ENCODE results near the gene MB21D2. TPM values are rescaled to one million over a fixed set of nuclear protein-coding genes. Genes with fewer than 3 reads are reported as not detected.

MB21D2 gene
- total RNA-seq, 1 donor from 2014 or later = 15.1 TPM

GRCh38 chr3:192841428-192841827 is 76.2 kb downstream of the MB21D2 start:
- Mint-ChIP-seq H3K4me1 (peaks cover 25% of the 10 kb centered on the region), H3K27ac (no peak overlapping the region), H3K9me3 (peaks cover 3% of the 10 kb centered on the region), H3K27me3 (ENCODE audit: insufficient read depth, low read depth) (peaks cover 4% of the 10 kb centered on the region), H3K36me3 (no peaks in the 10 kb centered on the region), H3K4me3 (no peak overlapping the region)
- Histone ChIP-seq H3F3A (ENCODE audit: low read depth) (no peaks in the 10 kb centered on the region), H3K4me3 (no peak overlapping the region), H3K79me2 (ENCODE audit: low read depth) (peaks cover 4% of the 10 kb centered on the region), H3K9ac (no peak overlapping the region), H3K9me3 (ENCODE audit: low read depth) (no peaks in the 10 kb centered on the region), H3K27me3 (no peaks in the 10 kb centered on the region), H4K20me1 (ENCODE audit: low read depth) (no peaks in the 10 kb centered on the region), H2AFZ (replicated peaks) (no peak overlapping the region), H3K36me3 (no peaks in the 10 kb centered on the region), H3K4me2 (no peak overlapping the region), H3K4me1 (peaks cover 3% of the 10 kb centered on the region), H3K27ac (no peak overlapping the region)
- no peak for DNase-seq (ENCODE audit: low spot score)
- TF ChIP-seq EZH2phosphoT487 (IDR thresholded peaks at IDR 0.05) (no peak), EZH2 (IDR thresholded peaks at IDR 0.05) (no peak)
- TF ChIP-seq, protein P1, sequence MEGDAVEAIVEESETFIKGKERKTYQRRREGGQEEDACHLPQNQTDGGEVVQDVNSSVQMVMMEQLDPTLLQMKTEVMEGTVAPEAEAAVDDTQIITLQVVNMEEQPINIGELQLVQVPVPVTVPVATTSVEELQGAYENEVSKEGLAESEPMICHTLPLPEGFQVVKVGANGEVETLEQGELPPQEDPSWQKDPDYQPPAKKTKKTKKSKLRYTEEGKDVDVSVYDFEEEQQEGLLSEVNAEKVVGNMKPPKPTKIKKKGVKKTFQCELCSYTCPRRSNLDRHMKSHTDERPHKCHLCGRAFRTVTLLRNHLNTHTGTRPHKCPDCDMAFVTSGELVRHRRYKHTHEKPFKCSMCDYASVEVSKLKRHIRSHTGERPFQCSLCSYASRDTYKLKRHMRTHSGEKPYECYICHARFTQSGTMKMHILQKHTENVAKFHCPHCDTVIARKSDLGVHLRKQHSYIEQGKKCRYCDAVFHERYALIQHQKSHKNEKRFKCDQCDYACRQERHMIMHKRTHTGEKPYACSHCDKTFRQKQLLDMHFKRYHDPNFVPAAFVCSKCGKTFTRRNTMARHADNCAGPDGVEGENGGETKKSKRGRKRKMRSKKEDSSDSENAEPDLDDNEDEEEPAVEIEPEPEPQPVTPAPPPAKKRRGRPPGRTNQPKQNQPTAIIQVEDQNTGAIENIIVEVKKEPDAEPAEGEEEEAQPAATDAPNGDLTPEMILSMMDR (IDR thresholded peaks at IDR 0.05) = no peak

DNA sequence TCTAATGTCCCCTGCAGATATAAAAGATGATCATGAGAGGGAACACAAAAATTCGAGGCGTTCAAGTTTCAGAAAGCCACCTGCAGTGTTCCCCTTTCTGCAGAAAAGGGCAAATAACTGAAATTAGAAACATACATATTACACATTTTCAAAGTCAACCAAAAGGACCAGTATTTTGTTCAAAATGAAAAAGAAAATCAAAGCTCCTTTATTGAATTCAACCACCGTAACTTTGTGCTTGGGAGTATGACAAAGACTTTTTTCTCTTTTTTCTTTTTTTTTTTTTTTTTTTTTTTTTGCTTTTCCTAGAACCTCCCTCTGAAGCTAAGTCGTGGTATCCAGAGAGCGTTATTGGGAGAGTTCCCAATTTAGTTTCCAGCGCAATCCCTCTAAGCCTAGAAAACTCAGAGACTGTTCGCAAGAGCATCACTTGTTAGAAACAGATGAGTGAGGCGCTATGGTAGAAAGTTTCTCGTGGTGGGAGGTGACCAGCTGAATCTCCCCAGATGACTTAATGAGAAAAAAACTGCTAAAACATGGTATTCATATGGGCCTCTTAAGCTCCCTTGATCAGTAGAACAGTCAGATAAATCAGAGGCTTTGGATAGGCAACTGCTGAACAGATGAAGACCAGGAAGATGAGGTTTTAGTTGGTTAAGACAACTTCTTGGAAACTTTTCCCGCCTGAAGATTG is 77.4 kb downstream of the MB21D2 start:
- peaks cover 4% of the 10 kb centered on the region for H3K79me2 ChIP-seq (ENCODE audit: low read depth)
- H3F3A ChIP-seq (ENCODE audit: low read depth) = no peaks in the 10 kb centered on the region
- no peak overlapping the region for H3K9ac ChIP-seq
- peaks cover 28% of the 10 kb centered on the region for H3K4me1 Mint-ChIP-seq
- no peak for DNase-seq (ENCODE audit: low spot score)
- H3K9me3 Mint-ChIP-seq = peaks cover 6% of the 10 kb centered on the region
- no peaks in the 10 kb centered on the region for H3K27me3 ChIP-seq
- no peak overlapping the region for H3K4me3 Mint-ChIP-seq
- H3K27me3 Mint-ChIP-seq (ENCODE audit: insufficient read depth, low read depth) = peaks cover 4% of the 10 kb centered on the region
- H3K4me1 ChIP-seq = peaks cover 3% of the 10 kb centered on the region
- H4K20me1 ChIP-seq (ENCODE audit: low read depth) = no peaks in the 10 kb centered on the region
- no peak overlapping the region for H3K4me3 ChIP-seq
- H3K27ac Mint-ChIP-seq = no peak overlapping the region
- H2AFZ ChIP-seq (replicated peaks) = no peak overlapping the region
- H3K27ac ChIP-seq = no peak overlapping the region
- no peak overlapping the region for H3K4me2 ChIP-seq
- TF ChIP-seq EZH2phosphoT487 (IDR thresholded peaks at IDR 0.05) (no peak), EZH2 (IDR thresholded peaks at IDR 0.05) (no peak)
- TF ChIP-seq, protein P1 (IDR thresholded peaks at IDR 0.05) = no peak
- H3K36me3 Mint-ChIP-seq = no peaks in the 10 kb centered on the region
- no peaks in the 10 kb centered on the region for H3K36me3 ChIP-seq
- no peaks in the 10 kb centered on the region for H3K9me3 ChIP-seq (ENCODE audit: low read depth)

DNA sequence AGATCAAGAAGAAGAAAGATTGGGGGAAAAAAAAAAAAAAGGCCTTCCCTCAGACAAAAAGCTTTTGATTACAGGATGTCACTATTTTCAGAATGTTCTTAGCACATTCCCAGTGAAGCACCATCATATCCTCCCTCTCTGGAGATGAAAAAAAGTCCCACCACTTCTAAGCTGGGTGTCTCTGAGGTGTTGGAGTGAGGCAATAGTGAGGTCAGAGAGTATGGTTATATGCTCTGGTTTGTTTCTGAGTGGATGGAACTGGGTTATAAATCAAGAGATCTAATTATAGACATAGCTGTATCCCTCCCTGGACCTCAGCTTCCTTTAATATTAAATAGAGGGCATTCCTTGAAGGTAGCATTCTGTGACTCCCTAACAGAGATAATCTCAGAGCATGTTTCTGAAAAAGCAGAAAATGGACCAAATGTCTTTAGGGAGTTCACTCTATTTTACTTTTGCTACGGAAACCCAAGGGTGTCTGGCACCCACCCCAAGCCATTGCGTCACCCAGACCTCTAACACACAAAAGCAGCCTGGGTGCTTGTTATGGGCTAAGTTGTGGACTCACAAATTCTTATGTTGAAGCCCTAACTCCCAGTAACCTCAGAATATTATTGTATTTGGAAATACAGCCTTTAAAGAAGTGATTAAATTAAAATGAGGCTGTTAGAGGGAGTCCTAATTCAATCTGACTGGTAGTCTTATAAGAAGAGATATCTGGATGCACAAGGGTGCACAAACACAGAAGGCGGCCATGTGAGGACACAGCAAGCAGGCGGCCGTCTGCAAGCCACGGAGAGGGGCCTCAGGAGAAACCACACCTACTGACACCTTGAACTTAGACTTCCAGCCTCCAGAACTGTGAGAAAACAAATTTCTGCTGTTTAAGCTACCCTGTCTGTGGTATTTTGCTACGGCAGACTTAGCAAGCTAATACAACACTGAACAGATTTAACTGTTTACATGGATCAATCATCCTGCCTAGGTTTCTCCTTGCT is 81.5 kb downstream of the MB21D2 start:
- TF ChIP-seq EZH2 (IDR thresholded peaks at IDR 0.05) = no peak
- TF ChIP-seq, protein P1 (IDR thresholded peaks at IDR 0.05) = no peak
- TF ChIP-seq EZH2phosphoT487 (IDR thresholded peaks at IDR 0.05) = no peak
- Mint-ChIP-seq H3K4me3 (no peak overlapping the region), H3K27ac (no peak overlapping the region), H3K36me3 (peaks cover 2% of the 10 kb centered on the region), H3K9me3 (peaks cover 6% of the 10 kb centered on the region), H3K27me3 (ENCODE audit: insufficient read depth, low read depth) (no peaks in the 10 kb centered on the region), H3K4me1 (peaks cover 18% of the 10 kb centered on the region)
- Histone ChIP-seq H3K4me3 (no peak overlapping the region), H3K79me2 (ENCODE audit: low read depth) (peaks cover 4% of the 10 kb centered on the region), H3K9me3 (ENCODE audit: low read depth) (no peaks in the 10 kb centered on the region), H3K27ac (no peak overlapping the region), H3K36me3 (no peaks in the 10 kb centered on the region), H3K27me3 (no peaks in the 10 kb centered on the region), H2AFZ (replicated peaks) (no peak overlapping the region), H3K9ac (no peak overlapping the region), H3K4me2 (no peak overlapping the region), H3F3A (ENCODE audit: low read depth) (no peaks in the 10 kb centered on the region), H4K20me1 (ENCODE audit: low read depth) (no peaks in the 10 kb centered on the region), H3K4me1 (no peaks in the 10 kb centered on the region)
- no peak for DNase-seq (ENCODE audit: low spot score)
